Measurements from ENCODE around the gene FAM135A.

The FAM135A gene

GRCh38 chr6:70413114-70413991, at the start of gene FAM135A:
Gene FAM135A (plus strand): TSS chr6:70413508. CDS start chr6:70428343, 14,835 bp downstream.
- peak; percentile 97 for DNase-seq (ENCODE audit: low read depth)

- DNase-seq (ENCODE audit: low read depth): no peak
These were observed 49.4 kb upstream of the FAM135A start for GRCh38 chr6:70363741-70364493.

- peak; percentile 28 for DNase-seq (ENCODE audit: low read depth)
These were observed 43.9 kb upstream of the FAM135A start for GRCh38 chr6:70369332-70369950.

GRCh38 chr6:70370496-70370895, 42.8 kb upstream of the FAM135A start:
- DNase-seq (ENCODE audit: low read depth): no peak

- DNase-seq (ENCODE audit: low read depth): peak; percentile 57
These were observed 41.7 kb upstream of the FAM135A start for GRCh38 chr6:70371454-70372105.

- no peak for DNase-seq (ENCODE audit: low read depth)
These were observed 38.1 kb upstream of the FAM135A start for GRCh38 chr6:70375166-70375565.

- no peak for DNase-seq (ENCODE audit: low read depth)
These were observed 37.4 kb upstream of the FAM135A start for GRCh38 chr6:70375882-70376281.

- DNase-seq (ENCODE audit: low read depth): no peak
These were observed 36.7 kb upstream of the FAM135A start for GRCh38 chr6:70376628-70377027.

- no peak for DNase-seq (ENCODE audit: low read depth)
These were observed 35.9 kb upstream of the FAM135A start for GRCh38 chr6:70377372-70377771.

- no peak for DNase-seq (ENCODE audit: low read depth)
These were observed 33.8 kb upstream of the FAM135A start for GRCh38 chr6:70379473-70380013.

- DNase-seq (ENCODE audit: low read depth): no peak
These were observed 33.1 kb upstream of the FAM135A start for GRCh38 chr6:70380252-70380651.

GRCh38 chr6:70380771-70381416, 32.4 kb upstream of the FAM135A start:
- DNase-seq (ENCODE audit: low read depth): no peak

GRCh38 chr6:70381417-70381782, 31.9 kb upstream of the FAM135A start:
- DNase-seq (ENCODE audit: low read depth): no peak

GRCh38 chr6:70385901-70386300, 27.4 kb upstream of the FAM135A start:
- DNase-seq (ENCODE audit: low read depth): no peak

GRCh38 chr6:70388814-70389213, 24.5 kb upstream of the FAM135A start:
- no peak for DNase-seq (ENCODE audit: low read depth)

- DNase-seq (ENCODE audit: low read depth): no peak
These were observed 24.0 kb upstream of the FAM135A start for GRCh38 chr6:70389261-70389660.

GRCh38 chr6:70390067-70390466, 23.2 kb upstream of the FAM135A start:
- no peak for DNase-seq (ENCODE audit: low read depth)

- DNase-seq (ENCODE audit: low read depth): no peak
These were observed 21.8 kb upstream of the FAM135A start for GRCh38 chr6:70391492-70391891.

- DNase-seq (ENCODE audit: low read depth): no peak
These were observed 18.6 kb upstream of the FAM135A start for GRCh38 chr6:70394518-70395300.

GRCh38 chr6:70395301-70395672, 18.0 kb upstream of the FAM135A start:
- DNase-seq (ENCODE audit: low read depth): no peak

GRCh38 chr6:70396163-70396562, 17.1 kb upstream of the FAM135A start:
- DNase-seq (ENCODE audit: low read depth): no peak
